ENCODE data around the gene RNF10. TPM values are rescaled to one million over a fixed set of nuclear protein-coding genes. Genes with fewer than 3 reads are reported as not detected.
A peak's percentile ranks its signal among the peaks of the same experiment; 100 is the strongest.

The RNF10 gene
- total and polyA plus RNA-seq, 9 of the 15 experiments (the other 6 are each of a cell fraction or from before 2014, with no cell fraction given): 43.0 to 139 (median 80.1) TPM

DNA sequence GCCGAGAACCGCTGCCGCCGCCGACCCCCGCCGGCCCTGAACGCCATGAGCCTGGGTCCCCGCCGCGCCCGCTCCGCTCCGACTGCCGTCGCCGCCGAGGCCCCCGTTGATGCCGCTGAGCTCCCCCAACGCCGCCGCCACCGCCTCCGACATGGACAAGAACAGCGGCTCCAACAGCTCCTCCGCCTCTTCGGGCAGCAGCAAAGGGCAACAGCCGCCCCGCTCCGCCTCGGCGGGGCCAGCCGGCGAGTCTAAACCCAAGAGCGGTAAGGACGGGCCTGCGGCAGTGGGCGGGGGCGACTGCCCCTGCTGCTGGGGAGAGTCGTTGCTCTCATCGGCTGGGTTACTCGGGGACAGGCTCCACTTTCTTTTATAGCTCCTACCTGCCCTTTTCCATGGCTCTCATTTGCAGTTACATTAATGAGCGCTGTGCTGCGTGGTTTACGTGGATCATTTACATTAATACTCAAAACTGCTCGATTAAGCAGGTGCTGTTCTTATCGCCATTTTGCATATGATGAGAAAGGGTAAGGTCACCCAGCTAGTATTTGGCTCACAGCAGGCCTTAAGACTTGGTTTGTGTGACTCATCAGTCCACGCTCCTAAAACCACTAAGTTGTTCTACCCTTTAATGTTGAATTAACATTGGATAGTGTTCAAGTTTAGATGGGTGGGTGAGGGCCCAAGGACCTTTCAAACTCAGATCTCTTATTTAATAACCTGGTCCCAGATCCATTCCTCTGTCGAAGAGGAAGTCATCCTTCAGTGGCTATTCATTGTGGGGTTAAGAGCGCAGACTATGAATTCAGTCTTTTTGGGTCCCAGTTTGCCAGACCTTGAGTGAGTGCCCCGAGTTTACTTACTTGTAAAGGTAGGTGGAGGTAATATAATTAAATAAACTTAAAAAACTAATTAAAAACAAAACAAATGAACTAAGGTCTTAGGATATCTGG, 823 bp downstream of the RNF10 start (continued):
- no peak for TF ChIP-seq CHAMP1 (IDR thresholded peaks at IDR 0.05)
- TF ChIP-seq STAT6 (CRISPR knock-in tag; IDR thresholded peaks at IDR 0.05): no peak
- no peak for TF ChIP-seq ZNF77 (CRISPR knock-in tag; IDR thresholded peaks at IDR 0.05)
- TF ChIP-seq JUND (IDR thresholded peaks at IDR 0.05; ENCODE audit: borderline replicate concordance, low read depth, low read length): peak; percentile 89
- TF ChIP-seq JUND (tag; IDR thresholded peaks at IDR 0.05; ENCODE audit: borderline replicate concordance, low read depth, low read length): peak; percentile 86; the same call in 2 of the 3 replicates
- TF ChIP-seq PHF20 (IDR thresholded peaks at IDR 0.05; ENCODE audit: partially characterized antibody): peak; percentile 9
- no peak for TF ChIP-seq POLR3A (IDR thresholded peaks at IDR 0.05; ENCODE audit: borderline replicate concordance, extremely low read depth, insufficient read depth, insufficient read length)
- TF ChIP-seq CCAR2 (IDR thresholded peaks at IDR 0.05; ENCODE audit: low read depth, low read length): no peak
- TF ChIP-seq, protein P1, sequence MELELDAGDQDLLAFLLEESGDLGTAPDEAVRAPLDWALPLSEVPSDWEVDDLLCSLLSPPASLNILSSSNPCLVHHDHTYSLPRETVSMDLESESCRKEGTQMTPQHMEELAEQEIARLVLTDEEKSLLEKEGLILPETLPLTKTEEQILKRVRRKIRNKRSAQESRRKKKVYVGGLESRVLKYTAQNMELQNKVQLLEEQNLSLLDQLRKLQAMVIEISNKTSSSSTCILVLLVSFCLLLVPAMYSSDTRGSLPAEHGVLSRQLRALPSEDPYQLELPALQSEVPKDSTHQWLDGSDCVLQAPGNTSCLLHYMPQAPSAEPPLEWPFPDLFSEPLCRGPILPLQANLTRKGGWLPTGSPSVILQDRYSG (tag; conservative IDR thresholded peaks at IDR 0.05; ENCODE audit: low read depth): no peak
- TF ChIP-seq ARID2 (IDR thresholded peaks at IDR 0.05): no peak
- TF ChIP-seq MEF2A (IDR thresholded peaks at IDR 0.05; ENCODE audit: control insufficient read depth, low read depth, low read length): 0 out of 2 replicates have a peak, but pooled peaks have one; percentile 35
- TF ChIP-seq FIP1L1 (IDR thresholded peaks at IDR 0.05; ENCODE audit: low read depth, low read length, poor library complexity, severe bottlenecking): peak; percentile 56
- peak; percentile 84; the same call in 1 of the 2 replicates for TF ChIP-seq ZBTB7A (IDR thresholded peaks at IDR 0.05; ENCODE audit: borderline replicate concordance, control insufficient read depth, low read depth, low read length)
- TF ChIP-seq POLR2AphosphoS5 (IDR thresholded peaks at IDR 0.05; ENCODE audit: control insufficient read depth, insufficient read depth, low read depth, low read length): peak; percentile 61; the same call in 1 of the 2 replicates
- TF ChIP-seq, protein P2, sequence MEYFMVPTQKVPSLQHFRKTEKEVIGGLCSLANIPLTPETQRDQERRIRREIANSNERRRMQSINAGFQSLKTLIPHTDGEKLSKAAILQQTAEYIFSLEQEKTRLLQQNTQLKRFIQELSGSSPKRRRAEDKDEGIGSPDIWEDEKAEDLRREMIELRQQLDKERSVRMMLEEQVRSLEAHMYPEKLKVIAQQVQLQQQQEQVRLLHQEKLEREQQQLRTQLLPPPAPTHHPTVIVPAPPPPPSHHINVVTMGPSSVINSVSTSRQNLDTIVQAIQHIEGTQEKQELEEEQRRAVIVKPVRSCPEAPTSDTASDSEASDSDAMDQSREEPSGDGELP (CRISPR knock-in tag; IDR thresholded peaks at IDR 0.05; ENCODE audit: borderline replicate concordance): peak; percentile 72; the same call in 1 of the 2 replicates
- TF ChIP-seq ELK1 (CRISPR knock-in tag; IDR thresholded peaks at IDR 0.05): no peak

Data from K562 (cell line).